Measurements from ENCODE around the gene SMYD3. TPM values are rescaled to one million over a fixed set of nuclear protein-coding genes. Genes with fewer than 3 reads are reported as not detected.

SMYD3 gene
- total and polyA plus RNA-seq, 10 of the 15 experiments (the other 5 are each of a cell fraction or from before 2014, with no cell fraction given) = 18.3 to 54.0 (median 24.8) TPM

- Histone ChIP-seq H3K79me2 (ENCODE audit: control insufficient read depth, insufficient read depth, low read length) (no peaks in the 10 kb centered on the region), H3K4me3 (no peak overlapping the region), H3K4me2 (ENCODE audit: control insufficient read depth, insufficient read depth) (no peak overlapping the region), H3K9me3 (replicated peaks; ENCODE audit: control insufficient read depth, insufficient read depth, low read length) (peaks cover 3% of the 10 kb centered on the region; the same call in 1 of the 3 replicates), H3K4me1 (ENCODE audit: control insufficient read depth, insufficient read depth, low read length) (no peaks in the 10 kb centered on the region), H3K27me3 (replicated peaks in 1 of 2; ENCODE audit: control insufficient read depth in 2 of 2, insufficient read depth in 2 of 2, low read length in 1 of 2) (no peaks in the 10 kb centered on the region), H3K36me3 (ENCODE audit: control insufficient read depth in 2 of 2, insufficient read depth in 2 of 2, low read length in 1 of 2) (no peaks in the 10 kb centered on the region), H2AFZ (ENCODE audit: control insufficient read depth, low read depth, low read length) (no peak overlapping the region), H3K27ac (ENCODE audit: control insufficient read depth, insufficient read depth) (no peak overlapping the region), H4K20me1 (ENCODE audit: control insufficient read depth, insufficient read depth) (no peaks in the 10 kb centered on the region), H3K9ac (ENCODE audit: control insufficient read depth, insufficient read depth, low read length) (no peak overlapping the region)
- in situ Hi-C loops (cut with MboI) = no loop called here
- POLR2A ChIA-PET = no interaction called here
- SMC1A ChIA-PET (ENCODE audit: uncharacterized antibody, unreplicated experiment) = no interaction called here
- RAD21 ChIA-PET (ENCODE audit: unreplicated experiment) = no interaction called here
- ATAC-seq = no peak
- intact Hi-C loops (cut with micrococcal nuclease; ENCODE audit: unreplicated experiment) = no loop called here
- FAIRE-seq = no peak
- 81% methylated on average over 27 of the region's 29 CpGs for WGBS (ENCODE audit: insufficient coverage, insufficient replicate concordance, low lambda C conversion rate, missing lambda C conversion rate)
- TF ChIP-seq ZNF592 (IDR thresholded peaks at IDR 0.05) (no peak), HDGF (IDR thresholded peaks at IDR 0.05) (no peak), HCFC1 (IDR thresholded peaks at IDR 0.05; ENCODE audit: low read length) (no peak), SREBF2 (IDR thresholded peaks at IDR 0.05; ENCODE audit: low read length) (no peak), JUND (IDR thresholded peaks at IDR 0.05; ENCODE audit: low read depth, low read length) (no peak), EZH2 (IDR thresholded peaks at IDR 0.05; ENCODE audit: borderline replicate concordance, control insufficient read depth, low read depth, low read length) (no peak), PKNOX1 (IDR thresholded peaks at IDR 0.05) (no peak), YY1 (IDR thresholded peaks at IDR 0.05; ENCODE audit: low read depth, low read length) (no peak)
- CTCF ChIA-PET = interaction anchor here (0.8 kb wide), 1 partner anchor 13 kb away, joined by 3 read pairs; no protein-coding TSS in a partner anchor
- DNase-seq (ENCODE audit: low read depth, low spot score) = no peak
- no TSS peak for BruUV-seq (replicated peaks)
Observed at GRCh38 chr1:246147524-246148461, 359.3 kb downstream of the SMYD3 start.
